HFF-Myc (cell line): ENCODE data around the gene IL24.
"Not testable (repeated sequence)": the region's sequence is repeated elsewhere in the genome, so short reads cannot be mapped to it uniquely, and the experiment has no call there.

ENCODE experiments used
- DNase-seq: peaks from one replicate; pipeline ENCODE4 v3.0.0-alpha.2; 2011; ENCODE audit warnings: low read depth; ENCODE audit errors: extremely low read depth
- H3K4me3 ChIP-seq: replicated peaks from 2 replicates; pipeline ENCODE4 v1.5.1; 2011; ENCODE audit warnings: low read depth, mild to moderate bottlenecking, control low read depth, low read length
- CTCF ChIP-seq: IDR thresholded peaks from 2 replicates; pipeline ENCODE4 v1.5.1; 2012; ENCODE audit warnings: mild to moderate bottlenecking, low read depth, low read length, control low read depth; ENCODE audit errors: missing control alignments

Gene IL24

GRCh38 chr1:206897175-206897574 is at the start of gene IL24:
Gene IL24 (plus strand): TSS chr1:206897443. CDS start chr1:206897833, 390 bp downstream.
- no peak for DNase-seq
- no peak within 1 kb of the TSS for H3K4me3 ChIP-seq
- no peak for TF ChIP-seq CTCF

GRCh38 chr1:206847946-206848345 is 49.3 kb upstream of the IL24 start:
- no peak for TF ChIP-seq CTCF
- no peak for DNase-seq
- no peak overlapping the region for H3K4me3 ChIP-seq

- DNase-seq = no peak
- no peak overlapping the region for H3K4me3 ChIP-seq
- no peak for TF ChIP-seq CTCF
These were observed 46.8 kb upstream of the IL24 start for GRCh38 chr1:206850401-206850800.

- no peak overlapping the region for H3K4me3 ChIP-seq
- TF ChIP-seq CTCF = no peak
- no peak for DNase-seq
These were observed 45.8 kb upstream of the IL24 start for GRCh38 chr1:206851341-206852010.

- DNase-seq, H3K4me3 ChIP-seq: not testable (repeated sequence)
These were observed 44.6 kb upstream of the IL24 start for GRCh38 chr1:206852662-206853061.

- not testable (repeated sequence) for H3K4me3 ChIP-seq, DNase-seq
These were observed 43.5 kb upstream of the IL24 start for GRCh38 chr1:206853696-206854095.

- TF ChIP-seq CTCF = no peak
- DNase-seq = no peak
- H3K4me3 ChIP-seq = no peak overlapping the region
These were observed 42.7 kb upstream of the IL24 start for GRCh38 chr1:206854401-206855129.

- no peak for TF ChIP-seq CTCF
- no peak for DNase-seq
- H3K4me3 ChIP-seq = no peak overlapping the region
These were observed 41.4 kb upstream of the IL24 start for GRCh38 chr1:206855859-206856258.
